Activated T-cell treated with anti-CD3 and anti-CD28 coated beads, Interleukin-2, amount 50 U/mL, for 1 hour (primary cell): ENCODE results near the gene GPX4.
"Not testable (repeated sequence)": the region's sequence is repeated elsewhere in the genome, so short reads cannot be mapped to it uniquely, and the experiment has no call there.

Source experiments
- DNase-seq: peaks from one replicate; pipeline ENCODE4 v3.0.0-alpha.2; 2020

GPX4 gene

GRCh38 chr19:1105008-1105872 is 1.4 kb downstream of the GPX4 start:
- DNase-seq = no peak

DNA sequence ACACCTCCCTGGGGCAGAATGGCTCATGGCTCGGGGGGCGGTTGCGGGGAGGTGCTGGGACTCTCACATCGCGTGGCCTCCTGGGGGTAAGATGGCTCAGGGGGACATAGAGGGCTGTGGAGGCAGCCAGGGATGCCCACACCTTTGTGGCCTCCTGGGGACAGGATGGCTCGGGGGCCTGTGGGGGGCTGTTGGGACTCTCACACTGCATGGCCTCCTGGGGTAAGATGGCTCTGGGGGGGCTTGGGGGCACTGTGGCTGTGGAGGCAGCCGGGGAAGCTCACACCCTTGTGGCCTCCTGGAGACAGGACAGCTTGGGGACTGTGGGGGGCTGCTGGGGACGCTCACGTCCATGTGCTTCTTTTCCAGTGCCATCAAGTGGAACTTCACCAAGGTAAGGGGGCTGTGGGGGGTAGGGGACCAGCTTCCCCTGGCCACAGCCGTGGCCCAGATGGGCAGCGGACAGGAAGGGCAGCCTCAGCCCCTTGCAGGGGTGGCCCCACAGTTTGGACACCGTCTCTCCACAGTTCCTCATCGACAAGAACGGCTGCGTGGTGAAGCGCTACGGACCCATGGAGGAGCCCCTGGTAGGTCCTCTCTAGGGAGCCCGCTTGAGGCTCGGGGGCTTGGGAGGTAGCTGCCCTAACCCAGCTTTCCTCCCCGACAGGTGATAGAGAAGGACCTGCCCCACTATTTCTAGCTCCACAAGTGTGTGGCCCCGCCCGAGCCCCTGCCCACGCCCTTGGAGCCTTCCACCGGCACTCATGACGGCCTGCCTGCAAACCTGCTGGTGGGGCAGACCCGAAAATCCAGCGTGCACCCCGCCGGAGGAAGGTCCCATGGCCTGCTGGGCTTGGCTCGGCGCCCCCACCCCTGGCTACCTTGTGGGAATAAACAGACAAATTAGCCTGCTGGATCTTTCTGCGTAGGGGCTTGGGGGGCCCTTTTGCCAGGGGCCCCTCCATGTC is 2.4 kb downstream of the GPX4 start:
- no peak for DNase-seq

- no peak for DNase-seq
These were observed 3.3 kb downstream of the GPX4 start for GRCh38 chr19:1106841-1107660.

- no peak for DNase-seq
These were observed 4.0 kb downstream of the GPX4 start for GRCh38 chr19:1107661-1108261.

DNA sequence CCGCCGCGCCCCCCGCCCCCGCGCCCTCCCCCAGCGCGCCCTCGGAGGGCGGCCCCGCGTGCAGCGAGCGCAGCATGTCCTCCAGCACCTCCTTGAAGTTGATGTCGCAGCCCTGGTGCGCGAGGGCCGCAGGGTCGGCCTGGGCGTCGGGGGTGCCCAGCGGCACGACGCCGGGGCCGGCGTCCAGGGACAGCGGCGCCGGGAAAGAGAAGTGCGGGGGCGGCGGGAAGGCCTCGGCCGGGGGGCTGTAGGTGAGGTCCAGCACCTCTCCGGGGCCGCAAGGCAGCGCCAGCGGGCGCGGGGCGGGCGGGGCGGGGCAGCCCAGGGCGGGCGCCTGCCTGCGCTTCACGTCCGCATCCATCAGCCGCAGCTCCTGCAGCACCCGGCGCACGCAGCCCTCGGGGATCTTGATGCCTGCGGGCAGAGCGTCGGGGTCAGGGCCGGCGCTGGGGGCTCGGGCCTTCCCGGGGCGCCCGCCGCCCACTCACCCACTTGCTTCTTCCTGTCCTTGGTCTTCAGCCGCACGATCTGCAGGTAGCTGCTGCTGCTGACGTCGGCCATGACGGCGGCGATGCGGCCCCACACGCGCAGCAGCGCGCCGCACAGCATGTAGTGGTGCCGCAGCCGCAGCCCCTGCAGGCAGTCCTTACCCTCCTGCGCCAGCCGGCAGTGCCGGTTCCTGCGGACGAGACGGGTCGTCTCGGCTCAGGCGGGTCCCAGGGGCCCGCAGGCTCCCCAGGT is 4.7 kb downstream of the GPX4 start:
- DNase-seq = no peak

DNA sequence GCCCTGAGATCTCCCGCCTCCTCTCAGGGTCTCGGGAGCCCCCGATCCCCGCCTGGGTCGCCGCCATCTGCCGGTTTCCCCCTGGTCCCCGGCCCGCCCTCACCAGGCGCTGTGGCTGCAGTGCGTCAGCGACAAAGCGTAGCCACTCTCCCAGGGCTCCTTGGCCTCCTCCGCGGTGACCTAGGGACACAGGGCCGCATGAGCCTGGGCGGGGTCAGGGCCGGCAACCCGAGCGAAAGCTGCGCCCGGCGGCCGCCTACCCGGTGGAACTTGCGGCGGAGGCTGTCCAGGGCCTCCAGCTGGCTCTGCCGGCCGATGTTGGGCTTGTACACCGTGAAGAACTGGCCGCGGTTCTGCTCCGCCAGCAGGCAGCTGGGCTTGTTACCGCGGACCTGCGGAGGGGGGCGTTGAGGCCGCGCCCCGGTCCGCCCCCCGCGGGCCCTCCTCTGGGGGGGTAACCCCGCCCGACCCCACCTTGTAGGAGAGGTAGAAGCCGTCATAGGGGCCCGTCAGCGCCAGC is 5.3 kb downstream of the GPX4 start:
- DNase-seq = no peak

DNA sequence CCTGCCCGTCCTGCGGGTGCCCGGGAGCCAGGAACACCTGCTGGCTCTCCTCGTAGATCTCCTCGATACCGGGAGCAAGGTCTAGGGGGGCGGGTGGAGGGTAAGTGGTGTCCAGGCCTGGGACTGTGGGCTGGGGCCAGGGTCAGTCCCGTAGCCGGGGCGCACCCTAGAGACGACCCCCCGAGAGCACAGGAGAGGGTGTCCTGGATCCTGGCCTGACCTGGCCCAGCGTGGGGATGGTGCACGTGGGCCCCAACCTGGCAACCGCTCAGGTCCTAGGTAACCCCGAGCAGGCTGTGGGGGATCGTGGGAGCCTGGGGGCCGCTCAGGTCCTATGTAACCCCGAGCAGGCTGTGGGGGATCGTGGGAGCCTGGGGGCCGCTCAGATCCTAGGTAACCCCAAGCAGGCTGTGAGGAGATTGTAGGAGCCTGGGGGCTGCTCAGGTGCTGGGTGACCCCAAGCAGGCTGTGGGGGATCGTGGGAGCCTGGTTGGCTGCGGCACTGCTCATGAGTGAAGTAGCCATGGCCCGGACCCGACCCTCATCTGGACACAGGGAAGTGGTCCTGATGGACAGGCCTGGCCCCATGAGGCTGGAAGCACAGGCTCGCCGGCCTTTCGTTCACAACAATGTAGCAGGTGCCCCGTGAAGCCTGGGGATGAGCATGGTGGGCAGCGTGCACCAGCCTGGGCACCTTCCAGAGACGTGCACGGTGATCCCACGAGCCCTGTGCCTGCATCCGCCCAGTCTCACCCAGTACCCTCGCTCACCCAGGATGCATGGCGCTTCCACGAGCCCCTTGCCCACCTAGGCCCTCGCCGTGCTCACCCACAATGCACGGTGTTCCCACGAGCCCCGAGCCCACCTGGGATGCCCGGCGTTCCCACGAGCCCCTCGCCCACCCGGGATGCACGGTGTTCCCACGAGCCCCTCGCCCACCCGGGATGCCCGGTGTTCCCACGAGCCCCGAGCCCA is 6.2 kb downstream of the GPX4 start:
- no peak for DNase-seq

DNA sequence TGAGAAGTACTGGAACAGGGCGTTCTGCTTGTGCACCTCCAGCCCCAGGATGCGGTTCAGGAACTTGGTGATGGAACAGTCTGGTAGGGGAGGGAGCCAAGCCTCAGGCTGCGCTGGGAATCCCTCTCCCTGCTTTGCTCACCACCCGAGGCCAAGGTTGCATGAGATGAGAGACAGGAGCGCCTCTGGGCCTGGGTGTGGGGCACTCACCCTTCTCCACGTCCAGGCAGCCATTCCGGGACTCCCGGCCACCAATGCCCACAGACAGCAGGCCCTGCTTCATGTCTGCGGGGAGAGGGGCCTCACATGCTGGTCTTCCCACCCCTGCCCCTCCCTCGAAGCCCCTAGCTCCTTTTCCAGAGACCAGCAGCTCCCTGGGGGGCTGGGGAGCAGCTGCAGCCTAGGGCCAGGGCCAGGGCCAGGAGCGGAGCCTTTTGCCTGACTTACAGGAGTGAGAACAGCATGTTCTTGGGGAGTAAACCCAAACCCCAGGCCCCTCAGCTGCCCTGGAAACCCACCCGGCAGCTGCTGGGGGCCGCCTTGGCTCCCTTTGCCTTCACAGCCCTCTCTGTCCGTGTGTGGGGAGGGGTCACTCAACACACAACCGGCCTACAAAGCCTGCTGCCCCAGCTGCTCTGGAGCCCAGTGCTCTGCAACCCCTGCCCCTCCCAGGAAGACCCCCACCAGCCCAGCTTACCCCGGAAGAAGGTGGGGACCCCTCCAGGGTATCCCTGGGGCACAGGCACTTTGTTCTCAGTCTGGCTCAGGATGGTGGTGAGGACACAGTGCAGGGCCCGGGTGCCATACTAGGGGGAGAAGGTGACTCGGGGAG is 7.2 kb downstream of the GPX4 start:
- DNase-seq = no peak

GRCh38 chr19:1111641-1112267 is 8.0 kb downstream of the GPX4 start:
- DNase-seq = no peak

- DNase-seq = no peak
These were observed 8.7 kb downstream of the GPX4 start for GRCh38 chr19:1112268-1113029.

- DNase-seq = peak; percentile 85
These were observed 9.5 kb downstream of the GPX4 start for GRCh38 chr19:1113030-1113985.

DNA sequence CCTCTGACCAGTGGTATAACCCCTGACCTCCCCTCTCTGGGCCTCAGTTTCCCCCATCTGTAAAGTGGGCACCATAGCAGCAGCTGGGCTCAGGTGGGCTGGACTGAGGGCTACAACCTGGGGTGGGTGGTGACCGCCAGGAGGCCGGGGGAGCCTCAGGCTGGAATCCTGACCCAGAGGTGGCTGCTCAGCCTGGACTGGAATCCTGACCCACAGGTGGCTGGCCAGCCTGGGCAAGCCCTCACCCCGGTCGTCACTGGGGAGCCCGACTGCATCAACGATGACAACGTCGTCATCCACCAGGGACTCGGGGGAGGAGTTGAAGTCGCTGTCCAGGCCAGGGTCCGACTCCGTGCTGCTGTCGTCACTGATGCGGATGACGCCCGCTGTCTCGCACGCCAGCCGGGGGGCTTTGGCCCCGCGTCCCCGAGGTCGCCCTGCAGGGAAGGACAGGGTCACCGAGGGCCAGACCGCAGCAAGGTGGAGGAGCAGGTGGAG is 10.2 kb downstream of the GPX4 start:
- no peak for DNase-seq

DNA sequence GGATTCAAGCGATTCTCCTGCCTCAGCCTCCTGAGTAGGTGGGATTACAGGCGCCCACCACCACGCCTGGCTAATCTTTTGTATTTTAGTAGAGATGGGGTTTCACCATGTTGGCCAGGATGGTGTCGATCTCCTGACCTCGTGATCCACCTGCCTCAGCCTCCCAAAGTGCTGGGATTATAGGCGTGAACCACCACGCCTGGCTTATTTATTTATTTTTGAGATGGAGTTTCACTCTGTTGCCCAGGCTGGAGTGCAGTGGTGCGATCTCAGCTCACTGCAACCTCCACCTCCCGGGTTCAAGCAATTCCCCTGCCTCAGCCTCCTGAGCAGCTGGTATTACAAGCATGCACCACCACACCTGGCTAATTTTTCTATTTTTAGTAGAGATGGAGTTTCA is 10.9 kb downstream of the GPX4 start:
- DNase-seq = not testable (repeated sequence)

DNA sequence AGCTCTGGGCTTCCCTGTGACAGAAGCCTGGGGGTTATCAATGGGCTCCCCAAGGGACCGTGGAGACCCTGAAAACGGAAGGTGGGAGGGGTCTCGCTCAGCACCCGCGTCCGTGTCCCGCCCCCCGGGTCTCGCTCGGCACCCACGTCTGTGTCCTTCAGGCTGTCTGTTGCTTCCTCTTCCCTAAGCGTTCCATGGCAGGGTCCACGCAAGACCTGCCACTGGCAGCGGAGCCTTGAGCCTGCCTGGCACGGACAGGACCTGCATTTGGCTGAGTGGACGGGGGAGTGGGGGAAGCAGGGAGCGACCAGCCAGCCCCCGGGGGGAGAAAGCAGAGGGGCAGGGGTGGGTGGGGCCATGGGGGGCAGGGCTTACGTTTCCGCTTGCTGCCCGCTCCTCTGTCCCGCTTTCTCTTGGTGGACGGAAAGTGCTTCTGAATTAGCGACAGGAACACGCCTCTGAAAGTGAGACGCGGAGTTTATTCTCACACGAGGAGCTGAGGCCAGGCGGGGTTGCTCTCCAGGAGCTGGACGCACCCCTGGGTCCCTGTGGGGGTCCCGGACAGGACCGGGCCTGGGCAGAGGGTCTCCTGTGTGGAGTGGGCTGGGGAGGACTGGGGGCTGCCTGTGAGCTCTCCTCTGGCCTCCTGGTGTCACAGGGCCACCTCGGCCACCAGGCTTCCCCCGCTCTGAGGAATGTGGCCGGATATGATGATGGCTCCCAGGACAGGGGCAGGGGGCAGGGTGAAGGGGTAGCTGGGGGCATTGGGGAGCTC is 12.0 kb downstream of the GPX4 start:
- DNase-seq = no peak

DNA sequence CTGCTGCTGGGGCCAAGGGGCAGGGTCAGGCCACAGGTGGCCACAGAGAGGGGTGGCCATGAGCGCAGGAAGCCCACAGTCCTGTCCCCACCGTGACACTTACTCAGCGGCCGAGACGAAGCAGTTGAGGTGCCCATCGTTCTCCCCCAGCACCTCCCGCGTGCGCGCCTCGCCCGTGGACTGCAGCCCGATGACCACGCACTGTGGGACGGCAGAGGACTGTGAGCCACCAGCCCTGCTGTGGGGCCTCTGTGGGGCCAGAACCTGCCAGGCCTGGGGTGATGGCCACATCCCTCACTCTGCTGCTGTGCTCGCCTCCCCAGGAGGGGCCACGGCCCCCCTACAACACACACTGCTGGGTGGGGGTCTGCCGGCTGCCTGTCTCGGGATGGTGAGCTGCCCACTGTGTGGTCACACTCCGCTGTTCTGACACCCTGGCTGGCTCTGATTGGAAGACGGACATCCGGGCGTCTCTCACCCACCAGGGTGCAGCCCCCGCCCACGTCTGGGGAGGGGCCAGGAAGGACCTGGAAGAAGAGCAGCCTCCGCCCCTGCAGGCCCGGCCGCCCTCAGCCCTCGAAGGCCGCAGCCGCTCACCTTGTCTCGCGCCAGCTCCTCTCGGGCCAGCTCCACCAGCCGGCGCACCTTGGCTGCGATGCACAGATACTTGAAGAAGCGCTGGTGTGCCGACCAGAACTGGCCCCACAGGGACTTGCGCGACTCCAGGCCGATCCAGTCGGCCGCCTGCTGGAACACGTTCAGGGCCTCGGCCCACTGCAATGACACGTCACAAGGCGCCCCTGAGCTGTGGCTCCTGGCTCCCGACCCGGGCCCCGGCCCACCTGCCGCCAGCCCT is 13.2 kb downstream of the GPX4 start:
- no peak for DNase-seq
